Neuronal stem cell (in vitro differentiated cells): Measurements from ENCODE around the gene TMEM170A.

Experiments
- DNase-seq: peaks from one replicate; pipeline ENCODE4 v3.0.0-alpha.2; 2013; ENCODE audit warnings: low spot score
- H2AFZ ChIP-seq: one replicate; pipeline ENCODE4 v1.6.1; 2013; ENCODE audit warnings: mild to moderate bottlenecking, low read length, inconsistent platforms
- H2AK5ac ChIP-seq: 2 replicates; pipeline ENCODE4 v1.6.1; 2013; ENCODE audit warnings: low read depth, mild to moderate bottlenecking, inconsistent platforms, low read length, moderate library complexity, mixed read lengths
- H2BK120ac ChIP-seq: 2 replicates; pipeline ENCODE4 v1.6.1; 2013; ENCODE audit warnings: low read depth, mild to moderate bottlenecking, inconsistent platforms, low read length, moderate library complexity, mixed read lengths
- H2BK12ac ChIP-seq: one replicate; pipeline ENCODE4 v1.6.1; 2013; ENCODE audit warnings: low read length, inconsistent platforms
- H2BK15ac ChIP-seq: 2 replicates; pipeline ENCODE4 v1.6.1; 2013; ENCODE audit warnings: mild to moderate bottlenecking, low read length, inconsistent platforms, mixed read lengths
- H2BK5ac ChIP-seq: one replicate; pipeline ENCODE4 v1.6.1; 2013; ENCODE audit warnings: inconsistent platforms, mild to moderate bottlenecking, low read length, moderate library complexity
- H3K14ac ChIP-seq: one replicate; pipeline ENCODE4 v1.6.1; 2013; ENCODE audit warnings: low read length, inconsistent platforms
- H3K18ac ChIP-seq: 2 replicates; pipeline ENCODE4 v1.6.1; 2013; ENCODE audit warnings: low read length, inconsistent platforms
- H3K23ac ChIP-seq: 2 replicates; pipeline ENCODE4 v1.6.1; 2013; ENCODE audit warnings: low read depth, mild to moderate bottlenecking, mixed read lengths, low read length, inconsistent platforms; ENCODE audit not compliant: poor library complexity
- H3K27ac ChIP-seq: replicated peaks from 3 replicates; pipeline ENCODE4 v1.5.1; 2013; ENCODE audit warnings: low read length, inconsistent platforms
- H3K27me3 ChIP-seq, 3 experiments: 2 replicates each; pipeline ENCODE4 v1.6.1; 2013; ENCODE audit warnings: low read length in 3 of 3, mild to moderate bottlenecking in 2 of 3, inconsistent platforms in 1 of 3, low read depth in 1 of 3, mixed read lengths in 1 of 3, moderate library complexity in 1 of 3; ENCODE audit not compliant: control insufficient read depth in 3 of 3, insufficient read depth in 3 of 3
- H3K36me3 ChIP-seq, 2 donors: replicated peaks in 1 of 2; 2 replicates each; pipeline ENCODE4 v1.6.1; 2013; ENCODE audit warnings: low read length in 2 of 2; ENCODE audit not compliant: control insufficient read depth in 2 of 2, insufficient read depth in 2 of 2
- H3K4ac ChIP-seq: 2 replicates; pipeline ENCODE4 v1.6.1; 2013; ENCODE audit warnings: inconsistent platforms, mild to moderate bottlenecking, low read length, moderate library complexity
- H3K4me1 ChIP-seq, 2 donors: 1 replicate in 1 of 2; 2 replicates in 1 of 2; pipeline ENCODE4 v1.6.1; 2013; ENCODE audit warnings: low read length in 2 of 2, low read depth in 1 of 2; ENCODE audit not compliant: control insufficient read depth in 2 of 2, insufficient read depth in 1 of 2
- H3K4me2 ChIP-seq: one replicate; pipeline ENCODE4 v1.6.1; 2013; ENCODE audit warnings: mild to moderate bottlenecking, low read length, inconsistent platforms; ENCODE audit not compliant: insufficient read depth, poor library complexity, severe bottlenecking
- H3K4me3 ChIP-seq, 2 donors: 2 replicates each; pipeline ENCODE4 v1.5.1; 2013; ENCODE audit warnings: low read length in 2 of 2, mild to moderate bottlenecking in 2 of 2, inconsistent platforms in 1 of 2, moderate library complexity in 1 of 2
- H3K79me1 ChIP-seq: one replicate; pipeline ENCODE4 v1.6.1; 2013; ENCODE audit warnings: low read depth, mild to moderate bottlenecking, inconsistent platforms, low read length, moderate library complexity
- H3K9ac ChIP-seq: one replicate; pipeline ENCODE4 v1.6.1; 2013; ENCODE audit warnings: mild to moderate bottlenecking, low read depth, low read length, inconsistent platforms; ENCODE audit not compliant: poor library complexity
- H3K9me3 ChIP-seq, 2 donors: replicated peaks in 1 of 2; 2 replicates each; pipeline versions ENCODE3 to v1.6.1; 2013; ENCODE audit warnings: low read length in 2 of 2, mild to moderate bottlenecking in 2 of 2, inconsistent platforms in 1 of 2, low read depth in 1 of 2, mixed read lengths in 1 of 2, moderate library complexity in 1 of 2; ENCODE audit not compliant: control insufficient read depth in 2 of 2, insufficient read depth in 1 of 2
- H4K8ac ChIP-seq: one replicate; pipeline ENCODE4 v1.6.1; 2013; ENCODE audit warnings: low read depth, mild to moderate bottlenecking, inconsistent platforms, low read length, moderate library complexity
- H4K91ac ChIP-seq: one replicate; pipeline ENCODE4 v1.6.1; 2013; ENCODE audit warnings: low read length, low read depth, mild to moderate bottlenecking, inconsistent platforms; ENCODE audit not compliant: poor library complexity
- WGBS, 2 donors: extraction: QIAGEN DNeasy Blood & Tissue Kit; methylation state at CpG; one replicate each; pipeline ENCODE4 v1.1.7; 2013; ENCODE audit warnings: missing lambda C conversion rate in 2 of 2, mixed read lengths in 1 of 2; ENCODE audit not compliant: insufficient read length in 2 of 2, insufficient replicate concordance in 1 of 2; ENCODE audit errors: extremely low coverage in 2 of 2; 5-methylcytosine and 5-hydroxymethylcytosine counted together

Gene TMEM170A

GRCh38 chr16:75402821-75403475, 61.5 kb downstream of the TMEM170A start:
- DNase-seq: no peak

GRCh38 chr16:75402159-75402820, 62.2 kb downstream of the TMEM170A start:
- no peak for DNase-seq
- Histone ChIP-seq H2AK5ac (no peak overlapping the region), H3K4me2 (no peak overlapping the region), H3K4me1 (no peaks in the 10 kb centered on the region), H3K14ac (no peak overlapping the region), H3K9me3 (no peaks in the 10 kb centered on the region), H3K23ac (no peak overlapping the region), H3K27me3 (no peaks in the 10 kb centered on the region), H2BK12ac (no peak overlapping the region), H3K18ac (no peak overlapping the region), H3K4me3 (no peak overlapping the region), H4K91ac (no peak overlapping the region), H3K36me3 (peaks cover 0 to 59% of the 10 kb centered on the region in 2 donors), H3K27ac (no peak overlapping the region), H2BK5ac (no peak overlapping the region), H4K8ac (no peak overlapping the region), H2BK15ac (no peak overlapping the region), H2AFZ (no peak overlapping the region), H2BK120ac (no peak overlapping the region), H3K79me1 (no peaks in the 10 kb centered on the region), H3K9ac (no peak overlapping the region), H3K4ac (no peak overlapping the region)
- no CpG with 5 or more reads among the region's 2 CpGs for WGBS, 2 donors

More at GRCh38 chr16:75402821-75403475, 61.5 kb downstream of the TMEM170A start:
- H2AFZ ChIP-seq: no peak overlapping the region
- H2BK15ac ChIP-seq: no peak overlapping the region
- no peak overlapping the region for H2AK5ac ChIP-seq
- H2BK120ac ChIP-seq: no peak overlapping the region
- H3K4me3 ChIP-seq: no peak overlapping the region
- no peak overlapping the region for H3K4me2 ChIP-seq
- H4K91ac ChIP-seq: no peak overlapping the region
- H3K36me3 ChIP-seq: peaks cover 3 to 66% of the 10 kb centered on the region in 2 donors
- H2BK5ac ChIP-seq: no peak overlapping the region
- no peak overlapping the region for H3K14ac ChIP-seq
- H2BK12ac ChIP-seq: no peak overlapping the region
- no peaks in the 10 kb centered on the region for H3K27me3 ChIP-seq
- no peaks in the 10 kb centered on the region for H3K4me1 ChIP-seq
- WGBS, 2 donors: no CpG with 5 or more reads among the region's 3 CpGs
- no peak overlapping the region for H3K4ac ChIP-seq
- H3K18ac ChIP-seq: no peak overlapping the region
- H3K23ac ChIP-seq: no peak overlapping the region
- H3K79me1 ChIP-seq: no peaks in the 10 kb centered on the region
- no peak overlapping the region for H3K27ac ChIP-seq
- H4K8ac ChIP-seq: no peak overlapping the region
- no peak overlapping the region for H3K9ac ChIP-seq
- H3K9me3 ChIP-seq: no peaks in the 10 kb centered on the region

- H4K91ac ChIP-seq: no peak overlapping the region
- no peak overlapping the region for H3K23ac ChIP-seq
- H2BK12ac ChIP-seq: no peak overlapping the region
- H3K27me3 ChIP-seq: no peaks in the 10 kb centered on the region
- no peak overlapping the region for H2BK15ac ChIP-seq
- H3K14ac ChIP-seq: no peak overlapping the region
- H3K4ac ChIP-seq: no peak overlapping the region
- no peak overlapping the region for H3K4me3 ChIP-seq
- no peak overlapping the region for H2BK120ac ChIP-seq
- H3K9ac ChIP-seq: no peak overlapping the region
- H3K36me3 ChIP-seq: peaks cover 0 to 53% of the 10 kb centered on the region in 2 donors
- H3K9me3 ChIP-seq: no peaks in the 10 kb centered on the region
- DNase-seq: no peak
- no peak overlapping the region for H3K27ac ChIP-seq
- H3K4me1 ChIP-seq: no peaks in the 10 kb centered on the region
- no peak overlapping the region for H2AFZ ChIP-seq
- H4K8ac ChIP-seq: no peak overlapping the region
- no peak overlapping the region for H3K18ac ChIP-seq
- no peak overlapping the region for H2BK5ac ChIP-seq
- no peaks in the 10 kb centered on the region for H3K79me1 ChIP-seq
- no peak overlapping the region for H2AK5ac ChIP-seq
- no peak overlapping the region for H3K4me2 ChIP-seq
These were observed 62.8 kb downstream of the TMEM170A start for GRCh38 chr16:75401691-75402090.

GRCh38 chr16:75398333-75398732, 66.2 kb downstream of the TMEM170A start:
- no peak overlapping the region for H3K9ac ChIP-seq
- no peak overlapping the region for H3K18ac ChIP-seq
- no peak overlapping the region for H2AK5ac ChIP-seq
- H3K27ac ChIP-seq: no peak overlapping the region
- no peak overlapping the region for H2BK12ac ChIP-seq
- H3K14ac ChIP-seq: no peak overlapping the region
- H2AFZ ChIP-seq: no peak overlapping the region
- H3K4me1 ChIP-seq: no peaks in the 10 kb centered on the region
- no peaks in the 10 kb centered on the region for H3K9me3 ChIP-seq
- no peaks in the 10 kb centered on the region for H3K79me1 ChIP-seq
- no peak overlapping the region for H2BK120ac ChIP-seq
- H3K27me3 ChIP-seq: no peaks in the 10 kb centered on the region
- no peak overlapping the region for H3K4me2 ChIP-seq
- no peak overlapping the region for H3K4ac ChIP-seq
- H4K8ac ChIP-seq: no peak overlapping the region
- H3K36me3 ChIP-seq: peaks cover 4 to 49% of the 10 kb centered on the region in 2 donors
- no peak overlapping the region for H2BK5ac ChIP-seq
- H2BK15ac ChIP-seq: no peak overlapping the region
- no peak overlapping the region for H3K23ac ChIP-seq
- H4K91ac ChIP-seq: no peak overlapping the region
- H3K4me3 ChIP-seq: no peak overlapping the region
- no CpG with 5 or more reads among the region's 1 CpG for WGBS, 2 donors
- DNase-seq: no peak
